Astrocyte of the hippocampus (primary cell): Measurements from ENCODE around the gene DBET.
A peak's percentile ranks its signal among the peaks of the same experiment; 100 is the strongest.
"Not testable (repeated sequence)": the region's sequence is repeated elsewhere in the genome, so short reads cannot be mapped to it uniquely, and the experiment has no call there.

Experiments used
- DNase-seq: peaks from one replicate; pipeline ENCODE4 v3.0.0; 2011; ENCODE audit warnings: low read depth, low spot score

The DBET gene

GRCh38 chr4:190064342-190064741 is at the start of gene DBET:
Gene DBET (plus strand): TSS chr4:190064502.
- DNase-seq: not testable (repeated sequence)

GRCh38 chr4:190014771-190015537 is 49.3 kb upstream of the DBET start:
- DNase-seq: peak; percentile 28

GRCh38 chr4:190015538-190016368 is 48.5 kb upstream of the DBET start:
- no peak for DNase-seq

GRCh38 chr4:190016369-190017289 is 47.7 kb upstream of the DBET start:
- DNase-seq: no peak

- DNase-seq: no peak
Observed at GRCh38 chr4:190017357-190018200, 46.7 kb upstream of the DBET start.

- no peak for DNase-seq
Observed at GRCh38 chr4:190018201-190018920, 45.9 kb upstream of the DBET start.

GRCh38 chr4:190019023-190019858 is 45.1 kb upstream of the DBET start:
- DNase-seq: no peak

- not testable (repeated sequence) for DNase-seq
Observed at GRCh38 chr4:190019859-190020463, 44.3 kb upstream of the DBET start.

GRCh38 chr4:190020790-190021717 is 43.2 kb upstream of the DBET start:
- DNase-seq: peak; percentile 68

- not testable (repeated sequence) for DNase-seq
Observed at GRCh38 chr4:190021973-190022372, 42.3 kb upstream of the DBET start.

GRCh38 chr4:190022614-190023281 is 41.6 kb upstream of the DBET start:
- not testable (repeated sequence) for DNase-seq

- DNase-seq: not testable (repeated sequence)
Observed at GRCh38 chr4:190027156-190027555, 37.1 kb upstream of the DBET start, which contains the start of gene FRG2. Gene FRG2 (minus strand): TSS chr4:190027256. CDS start chr4:190027204, 52 bp downstream.

GRCh38 chr4:190031264-190031663 is 33.0 kb upstream of the DBET start:
- not testable (repeated sequence) for DNase-seq

- DNase-seq: not testable (repeated sequence)
Observed at GRCh38 chr4:190037704-190038388, 26.5 kb upstream of the DBET start.

GRCh38 chr4:190040873-190041272 is 23.4 kb upstream of the DBET start:
- DNase-seq: not testable (repeated sequence)

GRCh38 chr4:190047627-190048026 is 16.7 kb upstream of the DBET start:
- DNase-seq: not testable (repeated sequence)
